Measurements from ENCODE around the gene MITD1.

DNA sequence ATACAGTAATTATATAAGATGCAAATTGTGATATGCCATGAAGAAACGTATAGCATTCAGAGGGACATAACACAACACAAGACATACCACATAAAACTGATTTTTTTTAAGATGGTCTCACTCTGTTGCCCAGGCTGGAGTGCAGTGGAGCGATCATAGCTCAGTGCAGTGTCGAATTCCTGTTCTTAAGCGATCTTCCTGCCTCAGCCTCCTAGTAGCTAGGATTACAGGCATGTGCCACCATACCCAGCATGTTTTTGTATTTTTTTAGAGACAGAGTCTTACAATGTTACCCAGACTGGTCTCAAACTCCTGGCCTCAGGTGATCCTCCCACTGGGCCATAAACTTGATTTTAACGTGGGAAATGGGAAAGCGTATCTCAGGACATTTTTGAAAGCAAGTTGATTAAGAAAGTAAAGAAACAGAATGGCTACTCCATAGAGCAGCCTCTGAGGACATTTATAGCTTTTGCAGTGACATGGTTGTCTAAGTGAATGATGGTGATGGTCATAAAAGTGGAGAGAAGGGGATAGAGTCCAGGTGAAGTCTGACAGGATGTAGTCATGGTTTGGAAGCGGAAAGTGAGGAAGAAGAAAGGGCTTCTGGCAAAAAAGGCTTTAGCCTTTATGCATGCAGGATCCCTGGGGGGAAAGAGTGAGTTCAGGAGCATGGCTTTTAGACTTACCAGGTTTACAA lies 28.5 kb downstream of the MITD1 start:
- TF ChIP-seq, protein P1, sequence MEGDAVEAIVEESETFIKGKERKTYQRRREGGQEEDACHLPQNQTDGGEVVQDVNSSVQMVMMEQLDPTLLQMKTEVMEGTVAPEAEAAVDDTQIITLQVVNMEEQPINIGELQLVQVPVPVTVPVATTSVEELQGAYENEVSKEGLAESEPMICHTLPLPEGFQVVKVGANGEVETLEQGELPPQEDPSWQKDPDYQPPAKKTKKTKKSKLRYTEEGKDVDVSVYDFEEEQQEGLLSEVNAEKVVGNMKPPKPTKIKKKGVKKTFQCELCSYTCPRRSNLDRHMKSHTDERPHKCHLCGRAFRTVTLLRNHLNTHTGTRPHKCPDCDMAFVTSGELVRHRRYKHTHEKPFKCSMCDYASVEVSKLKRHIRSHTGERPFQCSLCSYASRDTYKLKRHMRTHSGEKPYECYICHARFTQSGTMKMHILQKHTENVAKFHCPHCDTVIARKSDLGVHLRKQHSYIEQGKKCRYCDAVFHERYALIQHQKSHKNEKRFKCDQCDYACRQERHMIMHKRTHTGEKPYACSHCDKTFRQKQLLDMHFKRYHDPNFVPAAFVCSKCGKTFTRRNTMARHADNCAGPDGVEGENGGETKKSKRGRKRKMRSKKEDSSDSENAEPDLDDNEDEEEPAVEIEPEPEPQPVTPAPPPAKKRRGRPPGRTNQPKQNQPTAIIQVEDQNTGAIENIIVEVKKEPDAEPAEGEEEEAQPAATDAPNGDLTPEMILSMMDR (IDR thresholded peaks at IDR 0.05) = no peak
- TF ChIP-seq POLR2A (IDR thresholded peaks at IDR 0.05) = no peak
